ENCODE measurements around the gene BACH2. TPM values are rescaled to one million over a fixed set of nuclear protein-coding genes. Genes with fewer than 3 reads are reported as not detected.

BACH2 gene
- total and polyA plus RNA-seq, 10 of the 15 experiments (the other 5 are each of a cell fraction or from before 2014, with no cell fraction given) = 0.03 to 0.28 (median 0.04) TPM; not detected in 3

- POLR2A ChIA-PET = no interaction called here
- no peak overlapping the region for H3K9ac ChIP-seq (ENCODE audit: control insufficient read depth, insufficient read depth, low read length)
- BruUV-seq (replicated peaks) = no TSS peak
- TF ChIP-seq ZBED1 (IDR thresholded peaks at IDR 0.05; ENCODE audit: borderline replicate concordance) = no peak
- no peak for TF ChIP-seq BACH1 (IDR thresholded peaks at IDR 0.05; ENCODE audit: borderline replicate concordance)
- TF ChIP-seq SMC3 (IDR thresholded peaks at IDR 0.05; ENCODE audit: borderline replicate concordance, low read length) = no peak
- no peaks in the 10 kb centered on the region for H3K36me3 ChIP-seq (ENCODE audit: control insufficient read depth in 2 of 2, insufficient read depth in 2 of 2, low read length in 1 of 2)
- intact Hi-C loops (cut with micrococcal nuclease; ENCODE audit: unreplicated experiment) (loop anchor here (5.0 kb wide), 1 partner anchor 234 kb away; no protein-coding TSS in a partner anchor), in situ Hi-C loops (cut with MboI) (no loop called here)
- RAD21 ChIA-PET (ENCODE audit: unreplicated experiment) = no interaction called here
- H3K27ac ChIP-seq (ENCODE audit: control insufficient read depth, insufficient read depth) = no peak overlapping the region
- DNase-seq (ENCODE audit: low read depth, low spot score) (no peak), ATAC-seq (no peak), FAIRE-seq (no peak)
- H4K20me1 ChIP-seq (ENCODE audit: control insufficient read depth, insufficient read depth) = no peaks in the 10 kb centered on the region
- WGBS (ENCODE audit: insufficient coverage, insufficient replicate concordance, low lambda C conversion rate, missing lambda C conversion rate) = under 1% methylated on average over 8 of the region's 8 CpGs
- H3K4me1 ChIP-seq (ENCODE audit: control insufficient read depth, insufficient read depth, low read length) = peaks cover 3% of the 10 kb centered on the region; the same call in 1 of the 2 replicates
- H2AFZ ChIP-seq (ENCODE audit: control insufficient read depth, low read depth, low read length) = no peak overlapping the region
- SMC1A ChIA-PET (ENCODE audit: uncharacterized antibody, unreplicated experiment) = no interaction called here
- H3K27me3 ChIP-seq (replicated peaks in 1 of 2; ENCODE audit: control insufficient read depth in 2 of 2, insufficient read depth in 2 of 2, low read length in 1 of 2) = peaks cover 0 to 6% of the 10 kb centered on the region in 2 experiments; a peak in 1 of 4 replicates
- peak overlapping the region; percentile 12; the same call in 1 of the 2 replicates for H3K4me2 ChIP-seq (ENCODE audit: control insufficient read depth, insufficient read depth)
- CTCF ChIA-PET = interaction anchor here (1.3 kb wide), 1 partner anchor 235 kb away, joined by 4 read pairs; no protein-coding TSS in a partner anchor
- peaks cover 3% of the 10 kb centered on the region; the same call in 2 of the 3 replicates for H3K9me3 ChIP-seq (replicated peaks; ENCODE audit: control insufficient read depth, insufficient read depth, low read length)
- H3K79me2 ChIP-seq (ENCODE audit: control insufficient read depth, insufficient read depth, low read length) = no peaks in the 10 kb centered on the region
- no peak overlapping the region for H3K4me3 ChIP-seq
Measured at GRCh38 chr6:90175627-90176538, 120.8 kb downstream of the BACH2 start.

- Histone ChIP-seq H3K36me3 (ENCODE audit: control insufficient read depth in 2 of 2, insufficient read depth in 2 of 2, low read length in 1 of 2) (no peaks in the 10 kb centered on the region), H3K79me2 (ENCODE audit: control insufficient read depth, insufficient read depth, low read length) (no peaks in the 10 kb centered on the region), H3K4me3 (no peak overlapping the region), H4K20me1 (ENCODE audit: control insufficient read depth, insufficient read depth) (no peaks in the 10 kb centered on the region), H3K9ac (ENCODE audit: control insufficient read depth, insufficient read depth, low read length) (no peak overlapping the region), H3K9me3 (replicated peaks; ENCODE audit: control insufficient read depth, insufficient read depth, low read length) (no peaks in the 10 kb centered on the region), H3K27ac (ENCODE audit: control insufficient read depth, insufficient read depth) (no peak overlapping the region), H3K4me1 (ENCODE audit: control insufficient read depth, insufficient read depth, low read length) (peaks cover 3% of the 10 kb centered on the region; the same call in 1 of the 2 replicates), H3K4me2 (ENCODE audit: control insufficient read depth, insufficient read depth) (no peak overlapping the region), H3K27me3 (replicated peaks in 1 of 2; ENCODE audit: control insufficient read depth in 2 of 2, insufficient read depth in 2 of 2, low read length in 1 of 2) (peaks cover 0 to 6% of the 10 kb centered on the region in 2 experiments; a peak in 1 of 4 replicates), H2AFZ (ENCODE audit: control insufficient read depth, low read depth, low read length) (no peak overlapping the region)
- CTCF ChIA-PET = no interaction called here
- DNase-seq (ENCODE audit: low read depth, low spot score) = no peak
- FAIRE-seq = no peak
- 30% methylated on average over 3 of the region's 3 CpGs for WGBS (ENCODE audit: insufficient coverage, insufficient replicate concordance, low lambda C conversion rate, missing lambda C conversion rate)
- BruUV-seq (replicated peaks) = no TSS peak
- in situ Hi-C loops (cut with MboI) = no loop called here
- RAD21 ChIA-PET (ENCODE audit: unreplicated experiment) = no interaction called here
- no peak for ATAC-seq
- SMC1A ChIA-PET (ENCODE audit: uncharacterized antibody, unreplicated experiment) = interaction anchor here (1.0 kb wide), 1 partner anchor 14 kb away, joined by 3 read pairs; no protein-coding TSS in a partner anchor
- intact Hi-C loops (cut with micrococcal nuclease; ENCODE audit: unreplicated experiment) = no loop called here
- POLR2A ChIA-PET = no interaction called here
- no peak for TF ChIP-seq E2F8 (IDR thresholded peaks at IDR 0.05; ENCODE audit: low read depth, partially characterized antibody)
- TF ChIP-seq BCL3 (IDR thresholded peaks at IDR 0.05; ENCODE audit: borderline replicate concordance, insufficient read depth, low read depth, low read length, poor library complexity, severe bottlenecking) = no peak
- no peak for TF ChIP-seq NFYB (IDR thresholded peaks at IDR 0.05; ENCODE audit: insufficient read depth, low read depth, low read length)
- no peak for TF ChIP-seq HDAC2 (IDR thresholded peaks at IDR 0.05)
- no peak for TF ChIP-seq SMAD1 (IDR thresholded peaks at IDR 0.05; ENCODE audit: low read depth, partially characterized antibody)
- no peak for TF ChIP-seq HDGF (IDR thresholded peaks at IDR 0.05)
- no peak for TF ChIP-seq ZNF207 (IDR thresholded peaks at IDR 0.05; ENCODE audit: borderline replicate concordance)
- TF ChIP-seq MYB (IDR thresholded peaks at IDR 0.05; ENCODE audit: borderline replicate concordance, low read depth, low read length) = no peak
Measured at GRCh38 chr6:90173262-90173925, 123.2 kb downstream of the BACH2 start.
